H1 (cell line): ENCODE results near the gene LYPD4. TPM values are rescaled to one million over a fixed set of nuclear protein-coding genes. Genes with fewer than 3 reads are reported as not detected.

Experiments used
- CTCF ChIA-PET: fragments of 300-600 bp; sonication (Branson Sonifier 250); formaldehyde crosslinking; loops from one replicate; lab custom pipeline; 2021; ENCODE audit not compliant: partially characterized antibody; lab: Charles Lee
- POLR2A ChIA-PET: fragments of 300-600 bp; sonication (Branson Sonifier 250); formaldehyde crosslinking; loops from one replicate; lab custom pipeline; 2021; ENCODE audit warnings: inconsistent platforms; ENCODE audit not compliant: partially characterized antibody; lab: Charles Lee
- DNase-seq, 2 experiments: peaks; one replicate each; pipeline versions ENCODE4 v3.0.0 to v3.0.0-alpha.2; 2010 to 2022; ENCODE audit warnings: low spot score in 2 of 2, low read depth in 1 of 2, mixed read lengths in 1 of 2
- FAIRE-seq: peaks from 2 replicates; lab custom pipeline; 2011; peaks lifted over from hg19 to GRCh38; lab: Jason Lieb, UNC
- H2AFZ ChIP-seq: 2 replicates; pipeline ENCODE4 v1.8.1; 2012; ENCODE audit warnings: low read length, inconsistent platforms
- H2AK5ac ChIP-seq: 2 replicates; pipeline ENCODE4 v1.6.1; 2013; ENCODE audit warnings: low read depth, low read length
- H2BK120ac ChIP-seq: replicated peaks from 2 replicates; pipeline ENCODE3; 2013; ENCODE audit warnings: low read depth, low read length, inconsistent platforms
- H2BK12ac ChIP-seq: 2 replicates; pipeline ENCODE4 v1.6.1; 2013; ENCODE audit warnings: low read depth, low read length
- H2BK15ac ChIP-seq: 2 replicates; pipeline ENCODE4 v1.6.1; 2013; ENCODE audit warnings: low read length
- H2BK20ac ChIP-seq: 2 replicates; pipeline ENCODE4 v1.6.1; 2013; ENCODE audit warnings: low read length
- H2BK5ac ChIP-seq: 2 replicates; pipeline ENCODE4 v1.6.1; 2013; ENCODE audit warnings: low read depth, low read length
- H3K14ac ChIP-seq: 2 replicates; pipeline ENCODE4 v1.6.1; 2013; ENCODE audit warnings: inconsistent platforms; ENCODE audit not compliant: insufficient read length
- H3K18ac ChIP-seq: 2 replicates; pipeline ENCODE4 v1.6.1; 2013; ENCODE audit warnings: low read length; ENCODE audit errors: extremely low read depth
- H3K23ac ChIP-seq: 2 replicates; pipeline ENCODE4 v1.6.1; 2013; ENCODE audit warnings: inconsistent platforms; ENCODE audit not compliant: insufficient read length
- H3K23me2 ChIP-seq: 2 replicates; pipeline ENCODE4 v1.6.1; 2013; ENCODE audit warnings: low read depth, low read length
- H3K27ac ChIP-seq: 2 replicates; pipeline ENCODE4 v1.6.1; 2011; ENCODE audit warnings: low read depth, low read length, inconsistent platforms
- H3K27me3 ChIP-seq, 4 experiments: replicated peaks in 1 of 4; 1 replicate in 1 of 4; 2 replicates in 3 of 4; pipeline versions ENCODE4 v1.6.1 to v1.8.1; 2011 to 2013; ENCODE audit warnings: low read length in 3 of 4, mild to moderate bottlenecking in 3 of 4, inconsistent platforms in 2 of 4, mixed read lengths in 2 of 4, moderate library complexity in 1 of 4; ENCODE audit not compliant: control insufficient read depth in 3 of 4, insufficient read depth in 3 of 4; ENCODE audit errors: extremely low read depth in 1 of 4
- H3K36me3 ChIP-seq, 4 experiments: 2 replicates each; pipeline versions ENCODE4 v1.6.1 to v1.8.1; 2011 to 2013; ENCODE audit warnings: mild to moderate bottlenecking in 4 of 4, low read length in 3 of 4, moderate library complexity in 2 of 4, control low read depth in 1 of 4, inconsistent platforms in 1 of 4; ENCODE audit not compliant: insufficient read depth in 4 of 4, control insufficient read depth in 2 of 4
- H3K4ac ChIP-seq: replicated peaks from 2 replicates; pipeline ENCODE3; 2013; ENCODE audit warnings: low read length, low read depth, mixed read lengths, inconsistent platforms; ENCODE audit not compliant: insufficient read length
- H3K4me1 ChIP-seq, 4 experiments: replicated peaks in 1 of 4; 1 replicate in 1 of 4; 2 replicates in 3 of 4; pipeline versions ENCODE4 v1.6.1 to v1.8.1; 2011 to 2013; ENCODE audit warnings: low read length in 3 of 4, inconsistent platforms in 2 of 4, mixed read lengths in 1 of 4; ENCODE audit not compliant: insufficient read depth in 4 of 4, control insufficient read depth in 3 of 4
- H3K4me2 ChIP-seq, 2 experiments: 2 replicates each; pipeline versions ENCODE4 v1.6.1 to v1.8.1; 2011 to 2013; ENCODE audit warnings: low read depth in 2 of 2, low read length in 2 of 2, control low read depth in 1 of 2, inconsistent platforms in 1 of 2, mild to moderate bottlenecking in 1 of 2; ENCODE audit not compliant: insufficient read depth in 1 of 2
- H3K4me3 ChIP-seq, 4 experiments: fragments of 200-600, 300-600 bp in 1 of 4; sonication (generic), shearing (Covaris generic), sonication (Bioruptor Twin) in 1 of 4; 2 replicates each; pipeline versions ENCODE4 v1.5.1 to v1.8.1; 2011 to 2016; ENCODE audit warnings: low read length in 4 of 4, low read depth in 3 of 4, control low read depth in 2 of 4, inconsistent platforms in 2 of 4, mild to moderate bottlenecking in 2 of 4, mixed read lengths in 1 of 4, moderate library complexity in 1 of 4; ENCODE audit not compliant: insufficient read depth in 2 of 4; ENCODE audit errors: extremely low read depth in 1 of 4
- H3K56ac ChIP-seq: replicated peaks from 2 replicates; pipeline ENCODE3; 2013; ENCODE audit warnings: low read depth, mild to moderate bottlenecking, mixed read lengths, low read length, inconsistent platforms; ENCODE audit not compliant: insufficient read length
- H3K79me1 ChIP-seq: 2 replicates; pipeline ENCODE4 v1.6.1; 2013; ENCODE audit warnings: low read depth, low read length, control low read depth
- H3K79me2 ChIP-seq, 2 experiments: 2 replicates each; pipeline versions ENCODE4 v1.6.1 to v1.8.1; 2012 to 2013; ENCODE audit warnings: low read length in 2 of 2, mild to moderate bottlenecking in 2 of 2, inconsistent platforms in 1 of 2; ENCODE audit not compliant: insufficient read depth in 2 of 2, control insufficient read depth in 1 of 2
- H3K9ac ChIP-seq, 4 experiments: replicated peaks in 1 of 4; 1 replicate in 1 of 4; 2 replicates in 3 of 4; pipeline versions ENCODE4 v1.6.1 to v1.8.1; 2011 to 2013; ENCODE audit warnings: low read depth in 3 of 4, low read length in 3 of 4, control low read depth in 2 of 4, mild to moderate bottlenecking in 2 of 4, moderate library complexity in 2 of 4, inconsistent platforms in 1 of 4; ENCODE audit errors: extremely low read depth in 1 of 4
- H3K9me3 ChIP-seq, 2 experiments: 2 replicates each; pipeline versions ENCODE4 v1.6.1 to v1.8.1; 2012 to 2013; ENCODE audit warnings: mild to moderate bottlenecking in 2 of 2, moderate library complexity in 2 of 2, control low read depth in 1 of 2, inconsistent platforms in 1 of 2, low read depth in 1 of 2, low read length in 1 of 2, mixed read lengths in 1 of 2; ENCODE audit not compliant: insufficient read depth in 2 of 2
- H4K20me1 ChIP-seq, 2 experiments: replicated peaks in 1 of 2; 2 replicates each; pipeline versions ENCODE3 to v1.8.1; 2011 to 2013; ENCODE audit warnings: inconsistent platforms in 2 of 2, low read length in 2 of 2, mild to moderate bottlenecking in 1 of 2; ENCODE audit not compliant: insufficient read depth in 2 of 2, control insufficient read depth in 1 of 2
- H4K5ac ChIP-seq: 2 replicates; pipeline ENCODE4 v1.6.1; 2013; ENCODE audit warnings: low read length, low read depth, mixed read lengths, inconsistent platforms; ENCODE audit not compliant: insufficient read length
- H4K8ac ChIP-seq: 2 replicates; pipeline ENCODE4 v1.8.0; 2013; ENCODE audit warnings: mild to moderate bottlenecking, moderate library complexity, low read length, inconsistent platforms; ENCODE audit not compliant: insufficient read depth; ENCODE audit errors: extremely low read depth
- H4K91ac ChIP-seq: replicated peaks from 2 replicates; pipeline ENCODE3; 2013; ENCODE audit warnings: low read length, mixed read lengths, inconsistent platforms; ENCODE audit not compliant: insufficient read length
- ASH2L ChIP-seq: fragments of 200-600, 300-600 bp; sonication (generic); IDR thresholded peaks from one replicate; pipeline ENCODE4 v1.7.1; 2017; ENCODE audit warnings: low read length
- BACH1 ChIP-seq: IDR thresholded peaks from 2 replicates; pipeline ENCODE4 v1.6.1; 2012; ENCODE audit warnings: low read length, improper control_type of control experiment
- BCL11A ChIP-seq, 2 experiments: IDR thresholded peaks; one replicate each; pipeline ENCODE4 v1.6.1; 2011; ENCODE audit warnings: low read depth in 2 of 2, low read length in 2 of 2, mild to moderate bottlenecking in 2 of 2
- CREB1 ChIP-seq: IDR thresholded peaks from 2 replicates; pipeline ENCODE4 v1.6.1; 2012; ENCODE audit warnings: inconsistent platforms
- GTF2F1 ChIP-seq: IDR thresholded peaks from 2 replicates; pipeline ENCODE4 v1.6.1; 2012; ENCODE audit warnings: low read depth, low read length, improper control_type of control experiment, borderline replicate concordance
- RAD21 ChIP-seq, 2 experiments: IDR thresholded peaks in 1 of 2; conservative IDR thresholded peaks in 1 of 2; 2 replicates each; pipeline ENCODE4 v1.6.1; 2011; ENCODE audit warnings: low read depth in 2 of 2, low read length in 2 of 2, improper control_type of control experiment in 1 of 2, inconsistent platforms in 1 of 2, mild to moderate bottlenecking in 1 of 2, moderate library complexity in 1 of 2
- RBBP5 ChIP-seq: IDR thresholded peaks from 2 replicates; pipeline ENCODE4 v1.7.1; 2012; ENCODE audit warnings: low read depth, mild to moderate bottlenecking, inconsistent platforms, low read length, moderate library complexity, borderline replicate concordance
- RNF2 ChIP-seq: fragments of 200-900, 300-1000 bp; sonication (generic); IDR thresholded peaks from 2 replicates; pipeline ENCODE4 v1.7.1; 2016; ENCODE audit warnings: borderline replicate concordance, low read depth, mild to moderate bottlenecking, antibody characterized with exemption, low read length; ENCODE audit not compliant: poor library complexity, severe bottlenecking; ENCODE audit errors: missing control alignments
- SIN3A ChIP-seq, 2 experiments: IDR thresholded peaks in 1 of 2; conservative IDR thresholded peaks in 1 of 2; 2 replicates each; pipeline ENCODE4 v1.6.1; 2011 to 2012; ENCODE audit warnings: low read length in 2 of 2, improper control_type of control experiment in 1 of 2, low read depth in 1 of 2, mild to moderate bottlenecking in 1 of 2
- SP1 ChIP-seq: IDR thresholded peaks from 2 replicates; pipeline ENCODE4 v1.6.1; 2011; ENCODE audit warnings: low read depth, low read length
- SRF ChIP-seq: IDR thresholded peaks from 2 replicates; pipeline ENCODE4 v1.6.1; 2011; ENCODE audit warnings: mild to moderate bottlenecking, low read depth, low read length, moderate library complexity
- SUZ12 ChIP-seq: fragments of 200-600 bp; sonication (generic); IDR thresholded peaks from 2 replicates; pipeline ENCODE4 v1.6.1; 2012; ENCODE audit warnings: mild to moderate bottlenecking, inconsistent platforms, low read length, moderate library complexity, mixed read lengths
- ZNF274 ChIP-seq: IDR thresholded peaks from 2 replicates; pipeline ENCODE4 v1.7.0; 2012; ENCODE audit warnings: low read length, borderline replicate concordance; ENCODE audit errors: extremely low read depth
- WGBS, 2 experiments: shearing (Covaris generic) in 1 of 2; methylation state at CpG; one replicate each; pipeline versions ENCODE4 v1.1.6 to v1.1.7; 2013 to 2015; ENCODE audit warnings: low lambda C conversion rate in 2 of 2, mixed read lengths in 2 of 2, inconsistent platforms in 1 of 2, low coverage in 1 of 2, missing lambda C conversion rate in 1 of 2; ENCODE audit not compliant: insufficient replicate concordance in 2 of 2, insufficient coverage in 1 of 2, insufficient read length in 1 of 2; ENCODE audit errors: extremely low coverage in 1 of 2, missing lambda C conversion rate in 1 of 2; 5-methylcytosine and 5-hydroxymethylcytosine counted together
- polyA plus RNA-seq, 7 experiments: library from polyadenylated mRNA; depleted of rRNA in 3 of 7; stranded (reverse) in 5 of 7; unstranded in 2 of 7; fragments of >200 nt in 5 of 7; fragments of 200-250 nt in 2 of 7; gene quantifications; 1 replicate in 5 of 7; 2 replicates in 1 of 7; 4 replicates in 1 of 7; pipeline versions ENCODE4 v1.2.1 to v1.2.3, GENCODE V29; 2011 to 2013; ENCODE audit warnings: missing spikeins in 2 of 7, mixed read lengths in 2 of 7
- total RNA-seq: library from RNA; stranded (reverse); fragmentation: NEBNext Ultra II Directional; extraction: Animal tissue kit (Norgen Biotek cat#: 25700); gene quantifications from 2 replicates; pipeline ENCODE4 v1.2.1, GENCODE V29; 2021

Gene LYPD4
- total and polyA plus RNA-seq, 2 of the 8 experiments (the other 6 are each of a cell fraction or from before 2014, with no cell fraction given) = 0.06 TPM; not detected in 1

DNA sequence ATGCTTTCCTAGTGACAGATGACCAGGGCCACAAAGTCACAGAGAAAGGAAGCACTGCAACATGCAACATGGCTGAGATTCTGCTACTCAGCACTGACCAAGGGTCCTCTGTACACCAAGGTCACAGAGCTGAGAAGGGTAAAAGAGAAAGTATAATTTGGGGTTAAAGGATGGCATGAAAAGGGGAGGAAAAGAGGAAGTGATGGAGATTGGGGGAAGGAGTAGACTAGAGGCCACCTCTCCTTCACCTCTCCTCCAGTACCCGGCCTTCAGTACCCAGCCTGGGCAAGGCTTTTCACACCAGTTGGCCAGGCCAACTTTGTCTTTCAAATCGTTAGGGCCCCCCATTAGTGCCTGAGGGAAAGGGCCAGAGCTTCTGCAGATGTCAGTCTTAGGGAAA lies 9.3 kb upstream of the LYPD4 start:
- no peak overlapping the region for H2BK20ac ChIP-seq
- POLR2A ChIA-PET = interaction anchor here (0.6 to 7.9 kb wide), 3 partner anchors 10 to 18 kb away, joined by 4 to 200 read pairs (median 9); no protein-coding TSS in a partner anchor
- H3K23ac ChIP-seq = no peak overlapping the region
- no peak overlapping the region for H3K9ac ChIP-seq
- H2BK12ac ChIP-seq = no peak overlapping the region
- H4K20me1 ChIP-seq = no peaks in the 10 kb centered on the region
- no peak overlapping the region for H4K8ac ChIP-seq
- no peak overlapping the region for H3K4ac ChIP-seq
- FAIRE-seq (no peak), DNase-seq (no peak)
- no peaks in the 10 kb centered on the region for H3K79me2 ChIP-seq
- no peak overlapping the region for H2AK5ac ChIP-seq
- no peak overlapping the region for H3K4me3 ChIP-seq
- 64% methylated on average over 2 of the region's 2 CpGs; no CpG with 5 or more reads in 1 of the 2 experiments for WGBS, 2 experiments
- H2BK15ac ChIP-seq = no peak overlapping the region
- no peaks in the 10 kb centered on the region for H3K23me2 ChIP-seq
- no peak overlapping the region for H3K27ac ChIP-seq
- H3K14ac ChIP-seq = no peak overlapping the region
- no peak overlapping the region for H2BK5ac ChIP-seq
- no peaks in the 10 kb centered on the region for H3K36me3 ChIP-seq
- TF ChIP-seq BCL11A (IDR thresholded peaks at IDR 0.05; ENCODE audit: low read depth in 2 of 2, low read length in 2 of 2) (no peak), GTF2F1 (no peak), RNF2 (no peak), BACH1 (no peak), RAD21 (IDR thresholded peaks at IDR 0.05 in 1 of 2, conservative IDR thresholded peaks at IDR 0.05 in 1 of 2; ENCODE audit: low read depth in 2 of 2, low read length in 2 of 2) (no peak), SRF (no peak), SP1 (no peak), ASH2L (no peak), SUZ12 (no peak), RBBP5 (no peak), CREB1 (no peak), ZNF274 (no peak), SIN3A (conservative IDR thresholded peaks at IDR 0.05 in 1 of 2, IDR thresholded peaks at IDR 0.05 in 1 of 2; ENCODE audit: low read depth in 1 of 2, low read length in 2 of 2) (no peak)
- CTCF ChIA-PET = interaction anchor here (0.6 to 6.3 kb wide), 2 partner anchors 17 to 625 kb away, joined by 3 to 31 read pairs; no protein-coding TSS in a partner anchor
- H3K27me3 ChIP-seq = no peaks in the 10 kb centered on the region
- H2AFZ ChIP-seq = no peak overlapping the region
- no peaks in the 10 kb centered on the region; a peak in 1 of 7 replicates for H3K4me1 ChIP-seq
- no peak overlapping the region for H3K56ac ChIP-seq
- no peak overlapping the region for H3K18ac ChIP-seq
- H2BK120ac ChIP-seq = no peak overlapping the region
- no peak overlapping the region for H3K4me2 ChIP-seq
- no peak overlapping the region for H4K5ac ChIP-seq
- H3K9me3 ChIP-seq = peaks cover 0 to under 1% of the 10 kb centered on the region in 2 experiments; a peak in 1 of 4 replicates
- no peak overlapping the region for H4K91ac ChIP-seq
- no peaks in the 10 kb centered on the region for H3K79me1 ChIP-seq
